H1 (cell line): Measurements from ENCODE around the gene CLN5. TPM values are rescaled to one million over a fixed set of nuclear protein-coding genes. Genes with fewer than 3 reads are reported as not detected.

Source experiments
- CTCF ChIA-PET: fragments of 300-600 bp; sonication (Branson Sonifier 250); formaldehyde crosslinking; loops from one replicate; lab custom pipeline; 2021; ENCODE audit not compliant: partially characterized antibody; lab: Charles Lee
- POLR2A ChIA-PET: fragments of 300-600 bp; sonication (Branson Sonifier 250); formaldehyde crosslinking; loops from one replicate; lab custom pipeline; 2021; ENCODE audit warnings: inconsistent platforms; ENCODE audit not compliant: partially characterized antibody; lab: Charles Lee
- DNase-seq, 2 experiments: peaks; one replicate each; pipeline versions ENCODE4 v3.0.0 to v3.0.0-alpha.2; 2010 to 2022; ENCODE audit warnings: low spot score in 2 of 2, low read depth in 1 of 2, mixed read lengths in 1 of 2
- FAIRE-seq: peaks from 2 replicates; lab custom pipeline; 2011; peaks lifted over from hg19 to GRCh38; lab: Jason Lieb, UNC
- H2AFZ ChIP-seq: 2 replicates; pipeline ENCODE4 v1.8.1; 2012; ENCODE audit warnings: low read length, inconsistent platforms
- H2AK5ac ChIP-seq: 2 replicates; pipeline ENCODE4 v1.6.1; 2013; ENCODE audit warnings: low read depth, low read length
- H2BK120ac ChIP-seq: replicated peaks from 2 replicates; pipeline ENCODE3; 2013; ENCODE audit warnings: low read depth, low read length, inconsistent platforms
- H2BK12ac ChIP-seq: 2 replicates; pipeline ENCODE4 v1.6.1; 2013; ENCODE audit warnings: low read depth, low read length
- H2BK15ac ChIP-seq: 2 replicates; pipeline ENCODE4 v1.6.1; 2013; ENCODE audit warnings: low read length
- H2BK20ac ChIP-seq: 2 replicates; pipeline ENCODE4 v1.6.1; 2013; ENCODE audit warnings: low read length
- H2BK5ac ChIP-seq: 2 replicates; pipeline ENCODE4 v1.6.1; 2013; ENCODE audit warnings: low read depth, low read length
- H3K14ac ChIP-seq: 2 replicates; pipeline ENCODE4 v1.6.1; 2013; ENCODE audit warnings: inconsistent platforms; ENCODE audit not compliant: insufficient read length
- H3K18ac ChIP-seq: 2 replicates; pipeline ENCODE4 v1.6.1; 2013; ENCODE audit warnings: low read length; ENCODE audit errors: extremely low read depth
- H3K23ac ChIP-seq: 2 replicates; pipeline ENCODE4 v1.6.1; 2013; ENCODE audit warnings: inconsistent platforms; ENCODE audit not compliant: insufficient read length
- H3K23me2 ChIP-seq: 2 replicates; pipeline ENCODE4 v1.6.1; 2013; ENCODE audit warnings: low read depth, low read length
- H3K27ac ChIP-seq: 2 replicates; pipeline ENCODE4 v1.6.1; 2011; ENCODE audit warnings: low read depth, low read length, inconsistent platforms
- H3K27me3 ChIP-seq, 4 experiments: replicated peaks in 1 of 4; 1 replicate in 1 of 4; 2 replicates in 3 of 4; pipeline versions ENCODE4 v1.6.1 to v1.8.1; 2011 to 2013; ENCODE audit warnings: low read length in 3 of 4, mild to moderate bottlenecking in 3 of 4, inconsistent platforms in 2 of 4, mixed read lengths in 2 of 4, moderate library complexity in 1 of 4; ENCODE audit not compliant: control insufficient read depth in 3 of 4, insufficient read depth in 3 of 4; ENCODE audit errors: extremely low read depth in 1 of 4
- H3K36me3 ChIP-seq, 4 experiments: 2 replicates each; pipeline versions ENCODE4 v1.6.1 to v1.8.1; 2011 to 2013; ENCODE audit warnings: mild to moderate bottlenecking in 4 of 4, low read length in 3 of 4, moderate library complexity in 2 of 4, control low read depth in 1 of 4, inconsistent platforms in 1 of 4; ENCODE audit not compliant: insufficient read depth in 4 of 4, control insufficient read depth in 2 of 4
- H3K4ac ChIP-seq: replicated peaks from 2 replicates; pipeline ENCODE3; 2013; ENCODE audit warnings: low read length, low read depth, mixed read lengths, inconsistent platforms; ENCODE audit not compliant: insufficient read length
- H3K4me1 ChIP-seq, 4 experiments: replicated peaks in 1 of 4; 1 replicate in 1 of 4; 2 replicates in 3 of 4; pipeline versions ENCODE4 v1.6.1 to v1.8.1; 2011 to 2013; ENCODE audit warnings: low read length in 3 of 4, inconsistent platforms in 2 of 4, mixed read lengths in 1 of 4; ENCODE audit not compliant: insufficient read depth in 4 of 4, control insufficient read depth in 3 of 4
- H3K4me2 ChIP-seq, 2 experiments: 2 replicates each; pipeline versions ENCODE4 v1.6.1 to v1.8.1; 2011 to 2013; ENCODE audit warnings: low read depth in 2 of 2, low read length in 2 of 2, control low read depth in 1 of 2, inconsistent platforms in 1 of 2, mild to moderate bottlenecking in 1 of 2; ENCODE audit not compliant: insufficient read depth in 1 of 2
- H3K4me3 ChIP-seq, 4 experiments: fragments of 200-600, 300-600 bp in 1 of 4; sonication (generic), shearing (Covaris generic), sonication (Bioruptor Twin) in 1 of 4; 2 replicates each; pipeline versions ENCODE4 v1.5.1 to v1.8.1; 2011 to 2016; ENCODE audit warnings: low read length in 4 of 4, low read depth in 3 of 4, control low read depth in 2 of 4, inconsistent platforms in 2 of 4, mild to moderate bottlenecking in 2 of 4, mixed read lengths in 1 of 4, moderate library complexity in 1 of 4; ENCODE audit not compliant: insufficient read depth in 2 of 4; ENCODE audit errors: extremely low read depth in 1 of 4
- H3K56ac ChIP-seq: replicated peaks from 2 replicates; pipeline ENCODE3; 2013; ENCODE audit warnings: low read depth, mild to moderate bottlenecking, mixed read lengths, low read length, inconsistent platforms; ENCODE audit not compliant: insufficient read length
- H3K79me1 ChIP-seq: 2 replicates; pipeline ENCODE4 v1.6.1; 2013; ENCODE audit warnings: low read depth, low read length, control low read depth
- H3K79me2 ChIP-seq, 2 experiments: 2 replicates each; pipeline versions ENCODE4 v1.6.1 to v1.8.1; 2012 to 2013; ENCODE audit warnings: low read length in 2 of 2, mild to moderate bottlenecking in 2 of 2, inconsistent platforms in 1 of 2; ENCODE audit not compliant: insufficient read depth in 2 of 2, control insufficient read depth in 1 of 2
- H3K9ac ChIP-seq, 4 experiments: replicated peaks in 1 of 4; 1 replicate in 1 of 4; 2 replicates in 3 of 4; pipeline versions ENCODE4 v1.6.1 to v1.8.1; 2011 to 2013; ENCODE audit warnings: low read depth in 3 of 4, low read length in 3 of 4, control low read depth in 2 of 4, mild to moderate bottlenecking in 2 of 4, moderate library complexity in 2 of 4, inconsistent platforms in 1 of 4; ENCODE audit errors: extremely low read depth in 1 of 4
- H3K9me3 ChIP-seq, 2 experiments: 2 replicates each; pipeline versions ENCODE4 v1.6.1 to v1.8.1; 2012 to 2013; ENCODE audit warnings: mild to moderate bottlenecking in 2 of 2, moderate library complexity in 2 of 2, control low read depth in 1 of 2, inconsistent platforms in 1 of 2, low read depth in 1 of 2, low read length in 1 of 2, mixed read lengths in 1 of 2; ENCODE audit not compliant: insufficient read depth in 2 of 2
- H4K20me1 ChIP-seq, 2 experiments: replicated peaks in 1 of 2; 2 replicates each; pipeline versions ENCODE3 to v1.8.1; 2011 to 2013; ENCODE audit warnings: inconsistent platforms in 2 of 2, low read length in 2 of 2, mild to moderate bottlenecking in 1 of 2; ENCODE audit not compliant: insufficient read depth in 2 of 2, control insufficient read depth in 1 of 2
- H4K5ac ChIP-seq: 2 replicates; pipeline ENCODE4 v1.6.1; 2013; ENCODE audit warnings: low read length, low read depth, mixed read lengths, inconsistent platforms; ENCODE audit not compliant: insufficient read length
- H4K8ac ChIP-seq: 2 replicates; pipeline ENCODE4 v1.8.0; 2013; ENCODE audit warnings: mild to moderate bottlenecking, moderate library complexity, low read length, inconsistent platforms; ENCODE audit not compliant: insufficient read depth; ENCODE audit errors: extremely low read depth
- H4K91ac ChIP-seq: replicated peaks from 2 replicates; pipeline ENCODE3; 2013; ENCODE audit warnings: low read length, mixed read lengths, inconsistent platforms; ENCODE audit not compliant: insufficient read length
- ASH2L ChIP-seq: fragments of 200-600, 300-600 bp; sonication (generic); IDR thresholded peaks from one replicate; pipeline ENCODE4 v1.7.1; 2017; ENCODE audit warnings: low read length
- BRCA1 ChIP-seq: IDR thresholded peaks from 2 replicates; pipeline ENCODE4 v1.6.1; 2012; ENCODE audit warnings: low read depth, low read length, improper control_type of control experiment
- CBX5 ChIP-seq: fragments of 300-800, 300-1000 bp; sonication (generic); IDR thresholded peaks from 2 replicates; pipeline ENCODE4 v1.7.1; 2016; ENCODE audit warnings: antibody characterized with exemption, low read length, low read depth
- CHD2 ChIP-seq: IDR thresholded peaks from 2 replicates; pipeline ENCODE4 v1.6.1; 2012; ENCODE audit warnings: low read length, improper control_type of control experiment
- JUND ChIP-seq: IDR thresholded peaks from 2 replicates; pipeline ENCODE4 v1.6.1; 2011; ENCODE audit warnings: mild to moderate bottlenecking, improper control_type of control experiment, low read length
- KDM5A ChIP-seq: fragments of 200-600 bp; IDR thresholded peaks from 2 replicates; pipeline ENCODE4 v1.7.1; 2012; ENCODE audit warnings: mild to moderate bottlenecking, low read length, inconsistent platforms, mixed read lengths
- NANOG ChIP-seq: IDR thresholded peaks from 2 replicates; pipeline ENCODE4 v1.6.1; 2011; ENCODE audit warnings: low read length, low read depth, mild to moderate bottlenecking, inconsistent platforms; ENCODE audit not compliant: insufficient read depth, poor library complexity, severe bottlenecking
- RFX5 ChIP-seq: IDR thresholded peaks from 2 replicates; pipeline ENCODE4 v1.6.1; 2011; ENCODE audit warnings: low read depth, low read length, improper control_type of control experiment, borderline replicate concordance
- RNF2 ChIP-seq: fragments of 200-900, 300-1000 bp; sonication (generic); IDR thresholded peaks from 2 replicates; pipeline ENCODE4 v1.7.1; 2016; ENCODE audit warnings: borderline replicate concordance, low read depth, mild to moderate bottlenecking, antibody characterized with exemption, low read length; ENCODE audit not compliant: poor library complexity, severe bottlenecking; ENCODE audit errors: missing control alignments
- RXRA ChIP-seq: IDR thresholded peaks from 2 replicates; pipeline ENCODE4 v1.6.1; 2011; ENCODE audit warnings: low read depth, mild to moderate bottlenecking, low read length, moderate library complexity; ENCODE audit not compliant: insufficient read depth
- SIN3A ChIP-seq, 2 experiments: IDR thresholded peaks in 1 of 2; conservative IDR thresholded peaks in 1 of 2; 2 replicates each; pipeline ENCODE4 v1.6.1; 2011 to 2012; ENCODE audit warnings: low read length in 2 of 2, improper control_type of control experiment in 1 of 2, low read depth in 1 of 2, mild to moderate bottlenecking in 1 of 2
- SIRT6 ChIP-seq: IDR thresholded peaks from one replicate; pipeline ENCODE4 v1.7.1; 2012; ENCODE audit warnings: low read length, inconsistent platforms
- SP1 ChIP-seq: IDR thresholded peaks from 2 replicates; pipeline ENCODE4 v1.6.1; 2011; ENCODE audit warnings: low read depth, low read length
- TAF7 ChIP-seq: optimal IDR thresholded peaks from 2 replicates; pipeline ENCODE3; 2011; ENCODE audit warnings: low read depth, mild to moderate bottlenecking, inconsistent platforms, low read length, moderate library complexity, borderline replicate concordance
- WGBS, 2 experiments: shearing (Covaris generic) in 1 of 2; methylation state at CpG; one replicate each; pipeline versions ENCODE4 v1.1.6 to v1.1.7; 2013 to 2015; ENCODE audit warnings: low lambda C conversion rate in 2 of 2, mixed read lengths in 2 of 2, inconsistent platforms in 1 of 2, low coverage in 1 of 2, missing lambda C conversion rate in 1 of 2; ENCODE audit not compliant: insufficient replicate concordance in 2 of 2, insufficient coverage in 1 of 2, insufficient read length in 1 of 2; ENCODE audit errors: extremely low coverage in 1 of 2, missing lambda C conversion rate in 1 of 2; 5-methylcytosine and 5-hydroxymethylcytosine counted together
- polyA plus RNA-seq, 7 experiments: library from polyadenylated mRNA; depleted of rRNA in 3 of 7; stranded (reverse) in 5 of 7; unstranded in 2 of 7; fragments of >200 nt in 5 of 7; fragments of 200-250 nt in 2 of 7; gene quantifications; 1 replicate in 5 of 7; 2 replicates in 1 of 7; 4 replicates in 1 of 7; pipeline versions ENCODE4 v1.2.1 to v1.2.3, GENCODE V29; 2011 to 2013; ENCODE audit warnings: missing spikeins in 2 of 7, mixed read lengths in 2 of 7
- total RNA-seq: library from RNA; stranded (reverse); fragmentation: NEBNext Ultra II Directional; extraction: Animal tissue kit (Norgen Biotek cat#: 25700); gene quantifications from 2 replicates; pipeline ENCODE4 v1.2.1, GENCODE V29; 2021

Gene CLN5
- total and polyA plus RNA-seq, 2 of the 8 experiments (the other 6 are each of a cell fraction or from before 2014, with no cell fraction given) = 5.3 to 10.1 TPM

GRCh38 chr13:77016251-77016812 is 24.5 kb downstream of the CLN5 start:
- Histone ChIP-seq H4K8ac (no peak overlapping the region), H3K23ac (no peak overlapping the region), H4K5ac (no peak overlapping the region), H3K4me3 (no peak overlapping the region), H3K79me1 (0 out of 2 replicates have a peak, but pooled peaks cover 3% of the 10 kb centered on the region), H3K14ac (no peak overlapping the region), H3K4me2 (no peak overlapping the region), H3K56ac (no peak overlapping the region), H3K9ac (no peak overlapping the region), H2BK5ac (no peak overlapping the region), H3K27ac (no peak overlapping the region), H3K36me3 (peaks cover 17 to 70% (median 35%) of the 10 kb centered on the region in 4 experiments), H2BK20ac (no peak overlapping the region), H2BK15ac (no peak overlapping the region), H3K27me3 (no peaks in the 10 kb centered on the region), H2AK5ac (no peak overlapping the region), H3K4me1 (no peaks in the 10 kb centered on the region), H2AFZ (no peak overlapping the region), H2BK12ac (no peak overlapping the region), H3K9me3 (no peaks in the 10 kb centered on the region), H4K20me1 (peaks cover 0 to 5% of the 10 kb centered on the region in 2 experiments), H2BK120ac (no peak overlapping the region), H3K23me2 (no peaks in the 10 kb centered on the region; the same call in 1 of the 2 replicates), H4K91ac (no peak overlapping the region), H3K4ac (no peak overlapping the region), H3K18ac (no peak overlapping the region), H3K79me2 (peaks cover 0 to 24% of the 10 kb centered on the region in 2 experiments; a peak in 2 of 4 replicates)
- 92% methylated on average over 3 of the region's 3 CpGs; no CpG with 5 or more reads in 1 of the 2 experiments for WGBS, 2 experiments
- POLR2A ChIA-PET = no interaction called here
- no peak for FAIRE-seq
- CTCF ChIA-PET = interaction anchor here (0.6 to 1.6 kb wide), 9 partner anchors 9 to 273 kb away, joined by 3 to 11 read pairs (median 4); no protein-coding TSS in a partner anchor
- DNase-seq = no peak
- TF ChIP-seq SIN3A (conservative IDR thresholded peaks at IDR 0.05 in 1 of 2, IDR thresholded peaks at IDR 0.05 in 1 of 2; ENCODE audit: low read depth in 1 of 2, low read length in 2 of 2) = no peak
- no peak for TF ChIP-seq NANOG
- no peak for TF ChIP-seq CBX5
- no peak for TF ChIP-seq SP1
- TF ChIP-seq BRCA1 = no peak
- TF ChIP-seq RNF2 = no peak
- TF ChIP-seq ASH2L = no peak
- no peak for TF ChIP-seq RFX5
- no peak for TF ChIP-seq SIRT6
- no peak for TF ChIP-seq JUND
- no peak for TF ChIP-seq CHD2
- no peak for TF ChIP-seq TAF7
- TF ChIP-seq KDM5A = no peak
- TF ChIP-seq RXRA = no peak
